HL-60 (cell line): ENCODE data around the gene SLC22A23.

ENCODE experiments used
- CTCF ChIP-seq: IDR thresholded peaks from one replicate; pipeline ENCODE4 v1.5.1; 2011; ENCODE audit warnings: low read length, control low read depth, inconsistent platforms; ENCODE audit not compliant: insufficient read depth
- POLR2AphosphoS5 ChIP-seq: IDR thresholded peaks from 2 replicates; pipeline ENCODE4 v1.6.1; 2012; ENCODE audit warnings: low read depth
- REST ChIP-seq: IDR thresholded peaks from 2 replicates; pipeline ENCODE4 v1.6.1; 2012; ENCODE audit warnings: low read depth; ENCODE audit not compliant: insufficient replicate concordance

GRCh38 chr6:3280091-3280490 is 176.8 kb downstream of the SLC22A23 start:
- TF ChIP-seq CTCF: no peak
- no peak for TF ChIP-seq REST
- TF ChIP-seq POLR2AphosphoS5: no peak
